Erythroblast (primary cell): ENCODE data around the gene CELF5.
"Not testable (repeated sequence)": the region's sequence is repeated elsewhere in the genome, so short reads cannot be mapped to it uniquely, and the experiment has no call there.

Source experiments
- DNase-seq, 2 experiments: peaks; one replicate each; lab custom pipeline; 2025; lab: John Stamatoyannopoulos, UW
- GATA1 ChIP-seq: IDR thresholded peaks from 2 replicates; pipeline ENCODE4 v1.6.1; 2011; ENCODE audit warnings: low read depth, mild to moderate bottlenecking, control low read depth, low read length, moderate library complexity
- POLR2A ChIP-seq: IDR thresholded peaks from 2 replicates; pipeline ENCODE4 v1.6.1; 2011; ENCODE audit warnings: mild to moderate bottlenecking, low read length

The CELF5 gene

DNA sequence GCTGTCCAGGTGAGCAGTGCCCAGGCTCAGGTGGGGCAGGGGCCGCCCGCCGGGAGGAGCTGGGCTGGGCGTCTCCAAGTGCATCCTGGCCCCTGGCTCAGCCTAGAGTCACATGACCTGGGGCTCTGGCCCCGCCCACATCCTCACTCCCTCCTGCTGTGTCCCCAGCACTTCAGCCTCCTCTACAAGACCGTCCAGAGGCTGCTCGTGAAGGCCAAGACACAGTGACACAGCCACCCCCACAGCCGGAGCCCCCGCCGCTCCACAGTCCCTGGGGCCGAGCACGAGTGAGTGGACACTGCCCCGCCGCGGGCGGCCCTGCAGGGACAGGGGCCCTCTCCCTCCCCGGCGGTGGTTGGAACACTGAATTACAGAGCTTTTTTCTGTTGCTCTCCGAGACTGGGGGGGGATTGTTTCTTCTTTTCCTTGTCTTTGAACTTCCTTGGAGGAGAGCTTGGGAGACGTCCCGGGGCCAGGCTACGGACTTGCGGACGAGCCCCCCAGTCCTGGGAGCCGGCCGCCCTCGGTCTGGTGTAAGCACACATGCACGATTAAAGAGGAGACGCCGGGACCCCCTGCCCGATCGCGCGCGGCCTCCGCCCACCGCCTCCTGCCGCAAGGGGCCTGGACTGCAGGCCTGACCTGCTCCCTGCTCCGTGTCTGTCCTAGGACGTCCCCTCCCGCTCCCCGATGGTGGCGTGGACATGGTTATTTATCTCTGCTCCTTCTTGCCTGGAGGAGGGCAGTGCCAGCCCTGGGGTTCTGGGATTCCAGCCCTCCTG is 16.8 kb upstream of the CELF5 start:
- no peak for DNase-seq
- TF ChIP-seq POLR2A (no peak), GATA1 (no peak)

- TF ChIP-seq GATA1 (no peak), POLR2A (no peak)
- no peak for DNase-seq
Observed at GRCh38 chr19:3208317-3209207, 15.9 kb upstream of the CELF5 start.

DNA sequence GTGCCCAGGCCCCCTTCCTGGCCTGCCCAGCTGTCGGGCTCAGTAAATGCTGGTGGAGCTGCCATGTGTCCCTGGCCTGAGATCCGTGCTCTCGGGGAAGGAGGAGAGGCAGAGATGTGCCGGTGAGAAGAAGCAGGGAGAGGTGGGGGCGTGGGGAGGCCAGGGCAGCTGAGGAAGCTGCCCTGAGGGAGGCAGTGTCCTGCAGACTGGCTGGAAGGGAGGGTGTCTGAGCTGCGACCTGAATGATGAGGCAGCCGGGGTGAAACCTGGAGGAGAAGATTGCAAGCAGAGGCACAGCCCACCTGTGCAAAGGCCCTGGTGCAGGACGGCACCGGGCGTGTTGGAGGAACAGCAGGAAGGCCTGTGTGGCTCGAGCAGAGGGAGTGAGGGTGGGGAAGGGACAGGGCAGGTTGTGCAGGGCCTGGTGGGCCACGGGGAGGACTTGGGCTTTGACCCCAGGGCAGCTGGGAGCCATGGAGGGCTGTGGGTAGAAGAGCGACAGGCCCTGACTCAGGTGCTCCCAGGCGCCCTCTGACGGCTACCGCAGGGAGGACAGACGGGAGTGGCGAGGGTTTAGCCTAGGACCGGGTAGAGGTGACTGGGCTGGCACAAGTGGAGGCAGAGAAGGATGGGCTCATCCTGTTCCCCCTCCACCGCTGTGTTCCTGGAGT is 14.0 kb upstream of the CELF5 start:
- peak; percentile 46 to 69 for DNase-seq

DNA sequence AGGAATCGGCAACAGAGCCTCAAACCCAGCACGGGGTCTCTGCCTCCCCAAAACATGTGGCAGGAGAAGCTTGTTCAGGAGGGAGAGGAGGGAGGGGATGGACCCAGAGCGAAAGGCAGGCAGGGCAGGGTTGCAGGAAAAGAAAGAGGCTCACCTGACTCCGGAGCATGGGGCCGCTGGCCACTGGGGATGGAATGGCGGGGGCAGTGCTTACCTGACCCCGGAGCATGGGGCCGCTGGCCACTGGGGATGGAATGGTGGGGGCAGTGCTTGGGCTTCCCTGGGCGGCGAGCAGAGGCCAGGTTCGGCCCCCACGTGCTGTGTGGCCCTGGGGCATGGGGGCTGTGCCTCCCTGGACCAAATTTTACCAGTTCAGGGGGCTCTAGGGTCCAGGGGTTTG is 13.3 kb upstream of the CELF5 start:
- no peak for DNase-seq
- TF ChIP-seq POLR2A = no peak
- no peak for TF ChIP-seq GATA1

More for the DNA sequence above, 14.0 kb upstream of the CELF5 start:
- TF ChIP-seq POLR2A = no peak
- no peak for TF ChIP-seq GATA1

DNA sequence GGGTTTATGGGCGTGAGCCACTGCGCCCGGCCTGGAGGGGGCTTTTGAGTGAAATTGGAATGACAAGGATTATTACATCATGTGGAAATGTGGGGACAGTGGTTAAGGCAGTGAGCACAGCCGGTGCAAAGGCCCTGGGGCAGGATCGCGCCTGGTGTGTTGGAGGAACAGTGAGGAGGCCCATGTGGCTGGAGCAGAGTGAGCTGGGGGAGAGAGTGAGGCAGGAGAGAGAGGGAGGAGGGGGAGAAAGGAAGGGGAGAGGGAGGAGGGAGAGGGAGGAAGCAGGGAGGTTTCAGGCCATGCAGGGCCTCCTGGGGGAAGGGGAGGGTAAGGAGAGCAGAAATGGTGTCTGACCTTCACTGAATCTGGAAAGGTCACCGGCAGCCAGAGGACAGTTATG is 11.3 kb upstream of the CELF5 start:
- DNase-seq = no peak
- TF ChIP-seq POLR2A = no peak
- TF ChIP-seq GATA1 = no peak

- TF ChIP-seq GATA1 = no peak
- no peak for TF ChIP-seq POLR2A
- DNase-seq = no peak
Observed at GRCh38 chr19:3216874-3217273, 7.6 kb upstream of the CELF5 start.

- TF ChIP-seq GATA1 = no peak
- TF ChIP-seq POLR2A = no peak
- DNase-seq = no peak
Observed at GRCh38 chr19:3220576-3220975, 3.9 kb upstream of the CELF5 start.

GRCh38 chr19:3221576-3221975 is 2.9 kb upstream of the CELF5 start:
- not testable (repeated sequence) for DNase-seq

GRCh38 chr19:3222709-3223108 is 1.8 kb upstream of the CELF5 start:
- DNase-seq = no peak

DNA sequence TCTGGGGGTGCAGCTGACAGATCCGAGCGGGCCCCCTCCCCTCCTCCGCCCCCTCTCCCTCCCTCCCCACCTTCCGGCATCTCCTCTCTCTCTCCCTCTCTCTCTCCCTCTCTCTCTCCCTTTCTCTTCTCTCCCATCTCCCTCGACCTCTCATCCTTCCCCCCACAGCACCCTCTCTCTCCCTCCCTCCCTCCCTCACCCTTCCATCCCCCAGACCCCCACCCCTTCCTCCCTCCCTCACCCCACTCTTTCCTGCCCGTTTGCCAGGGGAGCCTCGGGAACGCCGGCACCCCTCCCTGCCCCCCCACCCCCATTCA is 666 bp downstream of the CELF5 start:
- TF ChIP-seq POLR2A = no peak
- TF ChIP-seq GATA1 = no peak
- DNase-seq = no peak

More at GRCh38 chr19:3222709-3223108, 1.8 kb upstream of the CELF5 start:
- TF ChIP-seq GATA1 (no peak), POLR2A (no peak)

DNA sequence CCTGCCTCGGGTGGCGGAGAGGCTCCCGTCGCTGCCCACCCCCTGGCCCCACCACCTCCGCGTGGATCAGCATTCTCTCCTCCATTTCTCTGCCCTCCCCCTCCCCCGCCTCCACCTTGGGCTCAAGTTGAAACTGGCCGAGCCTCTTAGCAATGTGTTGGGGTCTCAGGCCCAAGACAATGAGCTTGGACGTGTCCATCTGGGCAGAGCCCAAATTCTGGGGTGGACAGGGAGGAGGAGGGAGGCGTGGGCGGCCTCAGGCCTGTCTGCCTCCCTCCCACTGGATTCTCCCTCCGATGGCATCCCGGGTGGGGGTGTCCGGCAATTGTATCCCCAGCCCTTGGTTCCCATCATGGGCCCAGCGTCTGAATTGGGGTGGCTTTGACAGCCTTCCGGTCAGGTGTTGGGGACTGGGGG is 1.2 kb downstream of the CELF5 start:
- TF ChIP-seq POLR2A (no peak), GATA1 (no peak)
- no peak for DNase-seq

- TF ChIP-seq GATA1 (no peak), POLR2A (no peak)
- no peak for DNase-seq
Observed at GRCh38 chr19:3227054-3227626, 2.7 kb downstream of the CELF5 start.

DNA sequence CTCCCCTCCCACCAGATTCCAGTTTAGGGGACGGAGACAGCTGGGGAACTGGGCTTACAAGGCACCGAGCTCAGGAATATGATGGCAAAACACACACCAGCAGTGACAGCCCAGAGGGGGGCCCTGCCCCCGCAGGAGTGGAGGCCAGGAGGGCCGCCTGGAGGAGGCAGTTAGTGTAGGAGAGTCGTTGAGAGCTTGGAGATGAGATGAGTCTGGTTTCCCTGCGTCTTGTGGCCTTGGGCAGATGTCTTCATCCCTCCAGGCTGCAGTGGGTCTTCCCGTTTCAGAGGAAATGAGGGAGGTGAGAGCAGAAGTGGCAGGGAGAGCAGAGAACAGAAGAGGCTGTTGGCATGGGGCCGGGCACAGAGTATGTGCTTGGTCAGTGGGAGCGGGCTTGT is 4.9 kb downstream of the CELF5 start:
- TF ChIP-seq POLR2A (no peak), GATA1 (no peak)
- DNase-seq = no peak

DNA sequence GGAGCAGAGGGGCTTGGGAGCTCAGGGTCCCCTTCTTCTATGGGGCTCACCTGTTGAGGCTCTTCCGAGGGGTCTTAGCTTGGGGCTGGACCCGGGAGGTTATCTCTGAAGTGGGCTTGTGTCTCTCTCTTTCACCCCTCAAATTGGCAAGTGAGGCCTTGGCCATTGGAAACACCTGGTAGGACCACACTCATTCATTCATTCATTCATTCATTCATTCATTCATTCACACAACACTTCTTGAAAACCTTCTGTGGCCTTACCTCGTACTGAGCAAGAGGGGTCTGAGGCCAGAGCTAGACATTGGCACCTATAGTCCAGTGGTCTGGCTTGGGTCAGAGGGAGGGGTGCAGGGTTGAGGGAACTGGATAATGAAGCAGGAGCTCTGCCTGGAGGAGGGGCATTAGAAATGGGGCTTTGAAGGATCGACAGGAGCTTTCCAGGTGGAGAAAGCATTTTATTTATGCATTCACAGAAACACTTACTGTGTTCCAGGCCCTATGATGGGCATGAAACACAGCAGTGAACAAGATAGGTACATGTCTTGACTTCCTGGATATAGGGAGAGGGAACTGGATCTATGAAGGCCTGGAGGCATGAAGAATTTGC is 5.5 kb downstream of the CELF5 start:
- DNase-seq = no peak
- TF ChIP-seq POLR2A (no peak), GATA1 (no peak)
